Testis (tissue), 3 donors: ENCODE measurements around the gene RASIP1. TPM values are rescaled to one million over a fixed set of nuclear protein-coding genes. Genes with fewer than 3 reads are reported as not detected.

Source experiments
- DNase-seq: peaks from one replicate; pipeline ENCODE4 v3.0.0-alpha.2; 2019
- H3K27ac ChIP-seq, 2 donors: fragments of 200-600 bp; sonication (generic); one replicate each; pipeline ENCODE4 v1.5.1; 2019
- H3K27me3 ChIP-seq: fragments of 200-600 bp; sonication (generic); one replicate; pipeline ENCODE4 v1.5.1; 2019
- H3K36me3 ChIP-seq: fragments of 200-600 bp; sonication (generic); one replicate; pipeline ENCODE4 v1.5.1; 2017; ENCODE audit warnings: low read depth; ENCODE audit errors: missing control alignments
- H3K4me1 ChIP-seq: fragments of 200-600 bp; sonication (generic); one replicate; pipeline ENCODE4 v1.5.1; 2019
- H3K4me3 ChIP-seq, 2 donors: fragments of 200-600 bp; sonication (generic); one replicate each; pipeline ENCODE4 v1.5.1; 2017 to 2019
- H3K9me3 ChIP-seq: fragments of 200-600 bp; sonication (generic); one replicate; pipeline ENCODE4 v1.5.1; 2017
- CTCF ChIP-seq, 3 experiments: fragments of 450-650 bp in 2 of 3; fragments of 200-600 bp in 1 of 3; sonication (generic) in 1 of 3; IDR thresholded peaks; one replicate each; pipeline ENCODE4 v1.5.1; 2016 to 2019; ENCODE audit warnings: antibody characterized with exemption in 3 of 3, mild to moderate bottlenecking in 2 of 3, moderate library complexity in 1 of 3
- POLR2A ChIP-seq: fragments of 450-650 bp; IDR thresholded peaks from one replicate; pipeline ENCODE4 v1.6.1; 2017; ENCODE audit warnings: antibody characterized with exemption, mild to moderate bottlenecking, moderate library complexity
- WGBS, 2 donors: methylation state at CpG; one replicate each; pipeline ENCODE4 v1.1.5; 2018; 5-methylcytosine and 5-hydroxymethylcytosine counted together
- intact Hi-C: fragments of 100-400 bp; cut with DNase I; formaldehyde crosslinking; loops from one replicate; pipeline ENCODE4 v1.15.1; 2023; ENCODE audit warnings: low total_unique reads
- polyA plus RNA-seq: library from polyadenylated mRNA; stranded (reverse); fragments of 350-450 nt; fragmentation: Illumina TruSeq; extraction: RNeasy Lipid Tissue Mini Kit (QIAGEN cat#74804); gene quantifications from one replicate; pipeline ENCODE4 v1.2.3, GENCODE V29; 2014; ENCODE audit warnings: low read depth, low replicate concordance; ENCODE audit not compliant: insufficient read depth
- total RNA-seq, 2 donors: library from RNA; depleted of rRNA; stranded (reverse); fragments of >200 nt; gene quantifications; one replicate each; pipeline ENCODE4 v1.2.3, GENCODE V29; 2016

RASIP1 gene
- total and polyA plus RNA-seq, 3 donors from 2014 or later: 8.8 to 21.4 (median 11.2) TPM

GRCh38 chr19:48746110-48746509, 5.7 kb upstream of the RASIP1 start:
- no peaks in the 10 kb centered on the region for H3K27me3 ChIP-seq
- no peaks in the 10 kb centered on the region for H3K9me3 ChIP-seq
- TF ChIP-seq CTCF (IDR thresholded peaks at IDR 0.05) (no peak), POLR2A (no peak)
- intact Hi-C loops: no loop called here
- H3K4me1 ChIP-seq: peaks cover 13% of the 10 kb centered on the region
- no peaks in the 10 kb centered on the region for H3K36me3 ChIP-seq
- 54 to 62% methylated on average over 8 of the region's 8 CpGs for whole genome bisulfite sequencing, 2 donors
- H3K4me3 ChIP-seq: peak overlapping the region; percentile 58 to 66
- H3K27ac ChIP-seq: peak overlapping the region; percentile 86 to 87
- no peak for DNase-seq

GRCh38 chr19:48745208-48745995, 5.0 kb upstream of the RASIP1 start:
- H3K27ac ChIP-seq: no peak overlapping the region

DNA sequence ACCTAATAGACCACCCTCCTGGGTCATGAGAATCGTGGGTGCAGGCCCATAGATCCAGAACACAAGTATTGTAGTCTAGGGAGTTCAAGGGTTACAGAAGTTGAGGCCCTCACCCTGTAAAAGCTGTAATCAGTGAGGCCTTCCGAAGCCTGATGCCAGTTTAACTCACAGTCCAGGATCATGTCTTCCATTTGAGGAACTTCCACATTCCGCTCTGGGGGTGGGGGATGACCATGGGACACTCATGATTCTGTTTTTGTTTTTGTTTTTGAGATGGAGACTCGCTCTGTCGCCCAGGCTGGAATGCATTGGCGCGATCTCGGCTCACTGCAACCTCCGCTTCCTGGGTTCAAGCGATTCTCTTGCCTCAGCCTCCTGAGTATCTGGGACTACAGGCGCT, 1.7 kb upstream of the RASIP1 start:
- H3K36me3 ChIP-seq: no peaks in the 10 kb centered on the region
- H3K9me3 ChIP-seq: no peaks in the 10 kb centered on the region
- no peak overlapping the region for H3K27ac ChIP-seq
- 83 to 91% methylated on average over 5 to 11 of the region's 11 CpGs for WGBS, 2 donors
- intact Hi-C loops: no loop called here
- no peak overlapping the region for H3K4me3 ChIP-seq
- no peak for DNase-seq
- TF ChIP-seq CTCF (IDR thresholded peaks at IDR 0.05) (no peak), POLR2A (no peak)
- no peaks in the 10 kb centered on the region for H3K27me3 ChIP-seq
- peaks cover under 1% of the 10 kb centered on the region for H3K4me1 ChIP-seq

More at GRCh38 chr19:48745208-48745995, 5.0 kb upstream of the RASIP1 start:
- no peak for TF ChIP-seq POLR2A
- no peak for TF ChIP-seq CTCF (IDR thresholded peaks at IDR 0.05)
- Histone ChIP-seq H3K36me3 (no peaks in the 10 kb centered on the region), H3K27me3 (no peaks in the 10 kb centered on the region), H3K4me3 (peak overlapping the region; percentile 1 to 18), H3K4me1 (peaks cover 13% of the 10 kb centered on the region), H3K9me3 (no peaks in the 10 kb centered on the region)
- 16 to 17% methylated on average over 28 to 33 of the region's 33 CpGs for WGBS, 2 donors
- intact Hi-C loops: no loop called here
- DNase-seq: peak; percentile 91

- peak overlapping the region in 1 of 2 donors; percentile 44 for H3K27ac ChIP-seq
- no peak overlapping the region for H3K4me3 ChIP-seq
- TF ChIP-seq CTCF (IDR thresholded peaks at IDR 0.05): no peak
- no peak for TF ChIP-seq POLR2A
- peak; percentile 66 for DNase-seq
- WGBS, 2 donors: 36 to 42% methylated on average over 19 to 34 of the region's 35 CpGs
- no peaks in the 10 kb centered on the region for H3K27me3 ChIP-seq
- no peaks in the 10 kb centered on the region for H3K4me1 ChIP-seq
- no peaks in the 10 kb centered on the region for H3K9me3 ChIP-seq
- intact Hi-C loops: no loop called here
- no peaks in the 10 kb centered on the region for H3K36me3 ChIP-seq
These were observed 954 bp upstream of the RASIP1 start for GRCh38 chr19:48741129-48741999.
